A549 (cell line): ENCODE data around the gene KMT2C. TPM values are rescaled to one million over a fixed set of nuclear protein-coding genes. Genes with fewer than 3 reads are reported as not detected.

Source experiments
- ATAC-seq, 2 experiments: fragments of 200-7000 bp in 1 of 2; fragments of >200 bp in 1 of 2; cut with Nextera tagmentation in 1 of 2; cut with Tn5 transposase in 1 of 2; 3 replicates each; pipeline versions ENCODE4 v1.8.0 to v1.9.1; 2018 to 2020; ENCODE audit warnings: mild to moderate bottlenecking in 1 of 2, moderate library complexity in 1 of 2
- CTCF ChIA-PET: fragments of 300-600 bp; sonication (Branson Sonifier 250); formaldehyde crosslinking; extraction: SDS; loops from one replicate; lab custom pipeline; 2021; ENCODE audit warnings: antibody characterized with exemption, inconsistent platforms; lab: Yijun Ruan, JAX
- POLR2A ChIA-PET: fragments of 350-600 bp; formaldehyde crosslinking; extraction: SDS; loops from one replicate; lab custom pipeline; 2021; ENCODE audit warnings: antibody characterized with exemption, inconsistent platforms; lab: Yijun Ruan, JAX
- DNase-seq, 2 experiments: peaks; one replicate each; pipeline versions ENCODE4 v3.0.0 to v3.0.0-alpha.2; 2011 to 2016; ENCODE audit warnings: low read depth in 1 of 2, low spot score in 1 of 2
- FAIRE-seq: peaks from 2 replicates; lab custom pipeline; 2011; peaks lifted over from hg19 to GRCh38; lab: Jason Lieb, UNC
- H3K27ac ChIP-seq, 2 experiments: fragments of >200 bp; sonication (Bioruptor Twin); formaldehyde crosslinking; 3 replicates each; pipeline ENCODE4 v1.5.1; 2016 to 2017
- H3K4me1 ChIP-seq: fragments of >200 bp; sonication (Bioruptor Twin); formaldehyde crosslinking; 3 replicates; pipeline ENCODE4 v1.6.1; 2016
- H3K4me2 ChIP-seq: fragments of >200 bp; sonication (Bioruptor Twin); formaldehyde crosslinking; 3 replicates; pipeline ENCODE4 v1.6.1; 2016
- H3K4me3 ChIP-seq: fragments of >200 bp; sonication (Bioruptor Twin); formaldehyde crosslinking; 3 replicates; pipeline ENCODE4 v1.5.1; 2016
- H3K9me3 ChIP-seq: fragments of >200 bp; sonication (Bioruptor Twin); formaldehyde crosslinking; 3 replicates; pipeline ENCODE4 v1.6.1; 2016
- ATOH8 ChIP-seq: fragments of 250-450 bp; sonication (Bioruptor Pico); IDR thresholded peaks from 2 replicates; pipeline ENCODE4 v1.5.0; 2020; ENCODE audit warnings: low read depth, mild to moderate bottlenecking, moderate library complexity
- CHD2 ChIP-seq: fragments of 150-350 bp; IDR thresholded peaks from 2 replicates; pipeline ENCODE4 v1.6.1; 2014; ENCODE audit warnings: low read length; ENCODE audit not compliant: partially characterized antibody
- EHF ChIP-seq: fragments of 250-450 bp; sonication (Bioruptor Pico); IDR thresholded peaks from 2 replicates; pipeline ENCODE4 v1.5.0; 2020; ENCODE audit warnings: mild to moderate bottlenecking
- EP300 ChIP-seq, 2 experiments: fragments of >200 bp; sonication (Bioruptor Twin); formaldehyde crosslinking; IDR thresholded peaks; 2 replicates in 1 of 2; 3 replicates in 1 of 2; pipeline ENCODE4 v1.6.1; 2016 to 2017
- ESRRA ChIP-seq: fragments of 150-350 bp; IDR thresholded peaks from 2 replicates; pipeline ENCODE4 v1.6.1; 2014; ENCODE audit warnings: mild to moderate bottlenecking, low read length, borderline replicate concordance
- FOSB ChIP-seq: fragments of 250-450 bp; sonication (Bioruptor Pico); IDR thresholded peaks from 2 replicates; pipeline ENCODE4 v1.5.0; 2020; ENCODE audit warnings: mild to moderate bottlenecking, moderate library complexity
- GATA3 ChIP-seq: IDR thresholded peaks from 2 replicates; pipeline ENCODE4 v1.6.1; 2012; ENCODE audit warnings: borderline replicate concordance
- HDAC2 ChIP-seq: fragments of 200-600 bp; sonication (generic); IDR thresholded peaks from 2 replicates; pipeline ENCODE4 v1.6.1; 2016
- HMGXB4 ChIP-seq: fragments of 250-450 bp; sonication (Bioruptor Pico); IDR thresholded peaks from 2 replicates; pipeline ENCODE4 v1.5.0; 2021; ENCODE audit warnings: mild to moderate bottlenecking, moderate library complexity, borderline replicate concordance
- KDM1A ChIP-seq: fragments of 200-600 bp; sonication (generic); IDR thresholded peaks from 2 replicates; pipeline ENCODE4 v1.6.1; 2016; ENCODE audit warnings: low read depth, mild to moderate bottlenecking
- KDM5A ChIP-seq: fragments of 200-600 bp; sonication (generic); IDR thresholded peaks from 2 replicates; pipeline ENCODE4 v1.6.1; 2016; ENCODE audit warnings: antibody characterized with exemption, mild to moderate bottlenecking
- MAX ChIP-seq: IDR thresholded peaks from 2 replicates; pipeline ENCODE4 v1.6.1; 2012
- MAZ ChIP-seq: fragments of 150-350 bp; IDR thresholded peaks from 2 replicates; pipeline ENCODE4 v1.6.1; 2014; ENCODE audit warnings: antibody characterized with exemption, low read depth, low read length, borderline replicate concordance
- NPAS2 ChIP-seq: fragments of 250-450 bp; sonication (Bioruptor Pico); IDR thresholded peaks from 2 replicates; pipeline ENCODE4 v1.8.0; 2022; ENCODE audit warnings: mild to moderate bottlenecking, moderate library complexity, borderline replicate concordance
- NR3C1 ChIP-seq: fragments of >200 bp; sonication (Bioruptor Twin); formaldehyde crosslinking; IDR thresholded peaks from 3 replicates; pipeline ENCODE4 v1.6.1; 2017
- POLR2A ChIP-seq: IDR thresholded peaks from 2 replicates; pipeline ENCODE4 v1.6.1; 2012; ENCODE audit warnings: mild to moderate bottlenecking, low read length
- POLR2AphosphoS2 ChIP-seq: conservative IDR thresholded peaks from 2 replicates; pipeline ENCODE4 v1.6.1; 2012; ENCODE audit warnings: low read length, improper control_type of control experiment, inconsistent platforms
- RNF2 ChIP-seq: fragments of 200-600 bp; sonication (generic); IDR thresholded peaks from 2 replicates; pipeline ENCODE4 v1.6.1; 2016; ENCODE audit warnings: low read depth, mild to moderate bottlenecking, antibody characterized with exemption, moderate library complexity, borderline replicate concordance
- SMC3 ChIP-seq: fragments of >200 bp; sonication (Bioruptor Twin); formaldehyde crosslinking; IDR thresholded peaks from 3 replicates; pipeline ENCODE4 v1.6.1; 2018; ENCODE audit warnings: inconsistent platforms
- SREBF2 ChIP-seq: fragments of 450-650 bp; IDR thresholded peaks from 2 replicates; pipeline ENCODE4 v1.6.1; 2014; ENCODE audit warnings: mild to moderate bottlenecking, moderate library complexity
- TFCP2L1 ChIP-seq: fragments of 250-450 bp; sonication (Bioruptor Pico); IDR thresholded peaks from 2 replicates; pipeline ENCODE4 v1.5.0; 2021; ENCODE audit warnings: mild to moderate bottlenecking
- USF2 ChIP-seq: fragments of 450-650 bp; IDR thresholded peaks from 2 replicates; pipeline ENCODE4 v1.6.1; 2014; ENCODE audit warnings: antibody characterized with exemption
- ZC3H11A ChIP-seq: fragments of 450-650 bp; IDR thresholded peaks from 2 replicates; pipeline ENCODE4 v1.6.1; 2014; ENCODE audit warnings: antibody characterized with exemption, mild to moderate bottlenecking
- ZFP36 ChIP-seq: fragments of 450-650 bp; IDR thresholded peaks from 2 replicates; pipeline ENCODE4 v1.6.1; 2014; ENCODE audit warnings: borderline replicate concordance; ENCODE audit not compliant: partially characterized antibody
- WGBS: methylation state at CpG from one replicate; pipeline ENCODE4 v1.1.6; 2017; ENCODE audit errors: missing lambda C conversion rate; 5-methylcytosine and 5-hydroxymethylcytosine counted together
- polyA plus RNA-seq, 4 experiments: library from polyadenylated mRNA; depleted of rRNA in 3 of 4; stranded (reverse); fragments of >200 nt; fragmentation: RNase III in 1 of 4; extraction: RNeasy Plus Mini Kit Qiagen cat#74134 plus additional on column Dnase treatment in 1 of 4; gene quantifications; 2 replicates in 3 of 4; 3 replicates in 1 of 4; pipeline ENCODE4 v1.2.3, GENCODE V29; 2011 to 2017

KMT2C gene
- polyA plus RNA-seq, 2 of the 4 experiments (the other 2 are of a cell fraction), result 4.2 to 13.1 TPM

- CTCF ChIA-PET, result no interaction called here
- TF ChIP-seq FOSB (CRISPR knock-in tag), result no peak
These were observed 66.3 kb downstream of the KMT2C start for GRCh38 chr7:152369518-152369917.

DNA sequence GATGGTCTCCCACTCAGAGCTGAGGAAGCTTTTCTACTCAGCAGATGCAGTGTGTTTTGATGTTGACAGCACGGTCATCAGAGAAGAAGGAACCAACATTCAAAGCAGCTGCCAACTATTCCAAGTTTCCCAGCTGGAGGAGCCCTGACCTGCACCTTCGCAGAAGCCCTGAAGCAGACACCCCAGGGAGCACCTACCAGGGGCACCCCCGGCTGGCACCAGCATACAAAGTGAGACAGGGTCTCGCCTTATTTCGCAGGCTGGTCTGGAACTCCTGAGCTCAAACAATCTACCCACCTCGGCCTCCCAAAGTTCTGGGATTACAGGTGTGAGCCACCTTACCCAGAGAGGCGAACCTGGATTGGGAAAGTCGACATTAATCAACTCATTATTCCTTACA lies 68.6 kb downstream of the KMT2C start:
- WGBS, result 92% methylated on average over 8 of the region's 8 CpGs
- no peak for FAIRE-seq
- H3K4me3 ChIP-seq, result no peak overlapping the region
- H3K9me3 ChIP-seq, result no peaks in the 10 kb centered on the region
- H3K4me2 ChIP-seq, result no peak overlapping the region
- TF ChIP-seq POLR2AphosphoS2 (no peak), NPAS2 (CRISPR knock-in tag) (no peak), POLR2A (no peak), EP300 (IDR thresholded peaks at IDR 0.05) (no peak), ESRRA (no peak), SMC3 (no peak)
- TF ChIP-seq, all 56 proteins: peak for 0
- ATAC-seq, result no peak
- DNase-seq, result no peak
- POLR2A ChIA-PET, result no interaction called here
- peaks cover 7% of the 10 kb centered on the region for H3K4me1 ChIP-seq
- CTCF ChIA-PET, result interaction anchor here (0.8 to 1.2 kb wide), 2 partner anchors 26 to 28 kb away, joined by 3 to 4 read pairs; no protein-coding TSS in a partner anchor
- no peak overlapping the region for H3K27ac ChIP-seq

More at GRCh38 chr7:152369518-152369917, 66.3 kb downstream of the KMT2C start:
- Histone ChIP-seq H3K27ac (no peak overlapping the region), H3K4me3 (no peak overlapping the region), H3K4me1 (no peaks in the 10 kb centered on the region), H3K4me2 (no peak overlapping the region), H3K9me3 (no peaks in the 10 kb centered on the region)
- POLR2A ChIA-PET, result no interaction called here
- ATAC-seq (no peak), DNase-seq (no peak), FAIRE-seq (no peak)
- WGBS, result 82% methylated on average over 3 of the region's 3 CpGs

- 94% methylated on average over 32 of the region's 32 CpGs for WGBS
- POLR2A ChIA-PET, result no interaction called here
- DNase-seq, result no peak
- FAIRE-seq, result no peak
- H3K27ac ChIP-seq, result no peak overlapping the region
- H3K4me3 ChIP-seq, result no peak overlapping the region
- no peak overlapping the region for H3K4me2 ChIP-seq
- CTCF ChIA-PET, result interaction anchor here (1.2 kb wide), 1 partner anchor 26 kb away, joined by 4 read pairs; no protein-coding TSS in a partner anchor
- peaks cover 12% of the 10 kb centered on the region for H3K4me1 ChIP-seq
- TF ChIP-seq ZC3H11A (no peak), POLR2A (no peak), KDM5A (no peak), USF2 (no peak), ATOH8 (CRISPR knock-in tag) (no peak), NR3C1 (no peak), FOSB (CRISPR knock-in tag) (no peak), KDM1A (no peak), ZFP36 (no peak), POLR2AphosphoS2 (no peak), SREBF2 (no peak), GATA3 (no peak), TFCP2L1 (no peak)
- no peak for ATAC-seq
- H3K9me3 ChIP-seq, result no peaks in the 10 kb centered on the region
These were observed 69.1 kb downstream of the KMT2C start for GRCh38 chr7:152366662-152367061.

DNA sequence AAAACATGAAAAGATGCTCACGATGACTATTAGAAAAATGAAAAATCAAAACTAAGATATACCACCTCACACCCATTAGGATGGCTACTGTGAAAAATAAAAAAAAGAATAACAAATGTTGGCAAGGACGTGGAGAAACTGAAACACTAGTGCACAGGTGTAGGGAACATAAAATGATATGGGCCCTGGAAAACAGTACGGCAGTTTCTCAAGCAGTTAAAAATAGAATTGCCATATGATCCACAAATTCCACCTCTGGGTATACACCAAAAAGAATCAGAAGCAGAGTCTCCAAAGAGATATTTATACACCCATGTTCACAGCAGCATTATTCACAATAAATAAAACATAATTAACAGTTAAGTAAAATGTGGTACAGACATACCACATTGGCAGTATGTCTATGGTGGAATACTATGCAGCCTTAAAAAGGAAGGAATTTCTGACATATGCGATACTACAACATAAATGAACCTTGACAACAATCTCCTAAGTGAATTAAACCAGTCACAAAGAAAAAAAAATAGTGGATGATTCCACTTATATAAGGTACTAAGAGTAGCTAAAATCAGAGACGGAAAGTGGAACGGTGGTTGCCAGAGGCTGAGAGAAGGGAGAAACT lies 69.7 kb downstream of the KMT2C start:
- FAIRE-seq (peak; percentile 39), ATAC-seq (no peak), DNase-seq (no peak)
- Histone ChIP-seq H3K4me1 (peaks cover 15% of the 10 kb centered on the region), H3K27ac (no peak overlapping the region), H3K9me3 (no peaks in the 10 kb centered on the region), H3K4me2 (no peak overlapping the region), H3K4me3 (no peak overlapping the region)
- CTCF ChIA-PET, result interaction anchor here (1.2 kb wide), 1 partner anchor 25 kb away, joined by 4 read pairs; no protein-coding TSS in a partner anchor
- TF ChIP-seq CHD2, result no peak
- TF ChIP-seq EHF (CRISPR knock-in tag), result no peak
- no peak for TF ChIP-seq KDM5A
- TF ChIP-seq HMGXB4 (CRISPR knock-in tag), result no peak
- TF ChIP-seq MAX, result no peak
- TF ChIP-seq SMC3, result no peak
- no peak for TF ChIP-seq MAZ
- no peak for TF ChIP-seq NR3C1
- TF ChIP-seq HDAC2, result no peak
- TF ChIP-seq RNF2, result no peak
- POLR2A ChIA-PET, result no interaction called here
- 85% methylated on average over 6 of the region's 6 CpGs for WGBS
